Measurements from ENCODE around the gene SLC35A4.

DNA sequence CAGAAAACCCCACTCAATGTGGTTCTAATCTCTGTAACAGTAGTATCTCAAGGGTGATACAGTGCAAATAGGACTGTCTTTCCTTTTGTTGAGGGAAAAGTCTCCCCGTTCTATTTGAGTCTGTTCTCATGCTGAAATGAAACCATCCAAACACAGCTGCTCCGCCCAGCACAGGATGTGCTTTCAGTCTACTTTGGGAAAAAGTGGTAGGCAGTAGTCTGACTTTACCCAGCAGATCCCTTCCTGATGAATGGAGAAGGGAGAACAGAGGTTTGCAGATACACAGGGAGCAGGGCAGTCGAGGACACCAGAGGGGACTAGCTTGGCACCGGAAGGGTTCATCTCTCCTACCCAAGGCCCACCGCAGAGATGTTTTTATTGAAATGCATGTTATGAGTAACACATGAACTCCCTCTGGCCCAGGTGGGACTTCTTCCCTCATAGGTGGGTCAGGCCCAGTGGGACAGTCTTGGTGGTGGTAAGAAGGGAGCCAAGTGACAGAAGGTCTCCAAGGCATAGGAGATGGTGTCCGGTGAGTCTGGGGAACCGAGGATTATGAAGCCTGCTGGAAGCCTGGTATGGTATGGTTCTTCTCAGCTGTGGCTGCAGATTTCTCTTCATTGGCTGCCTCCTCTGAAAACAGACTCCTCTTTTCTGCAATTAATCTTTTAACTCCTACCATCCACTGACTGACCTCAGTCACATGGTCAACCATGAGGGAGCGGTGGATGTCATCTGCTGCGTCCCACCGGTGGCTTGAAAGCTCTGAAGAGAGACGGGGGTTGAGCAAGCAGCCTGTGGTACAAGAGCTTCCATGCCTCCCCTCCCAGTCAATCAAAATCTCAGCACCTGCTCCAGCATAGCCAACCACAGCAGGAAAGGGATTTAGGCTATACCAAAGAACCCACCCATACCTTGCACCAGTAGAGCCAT is 14.2 kb upstream of the SLC35A4 start:
- TF ChIP-seq, protein P1, sequence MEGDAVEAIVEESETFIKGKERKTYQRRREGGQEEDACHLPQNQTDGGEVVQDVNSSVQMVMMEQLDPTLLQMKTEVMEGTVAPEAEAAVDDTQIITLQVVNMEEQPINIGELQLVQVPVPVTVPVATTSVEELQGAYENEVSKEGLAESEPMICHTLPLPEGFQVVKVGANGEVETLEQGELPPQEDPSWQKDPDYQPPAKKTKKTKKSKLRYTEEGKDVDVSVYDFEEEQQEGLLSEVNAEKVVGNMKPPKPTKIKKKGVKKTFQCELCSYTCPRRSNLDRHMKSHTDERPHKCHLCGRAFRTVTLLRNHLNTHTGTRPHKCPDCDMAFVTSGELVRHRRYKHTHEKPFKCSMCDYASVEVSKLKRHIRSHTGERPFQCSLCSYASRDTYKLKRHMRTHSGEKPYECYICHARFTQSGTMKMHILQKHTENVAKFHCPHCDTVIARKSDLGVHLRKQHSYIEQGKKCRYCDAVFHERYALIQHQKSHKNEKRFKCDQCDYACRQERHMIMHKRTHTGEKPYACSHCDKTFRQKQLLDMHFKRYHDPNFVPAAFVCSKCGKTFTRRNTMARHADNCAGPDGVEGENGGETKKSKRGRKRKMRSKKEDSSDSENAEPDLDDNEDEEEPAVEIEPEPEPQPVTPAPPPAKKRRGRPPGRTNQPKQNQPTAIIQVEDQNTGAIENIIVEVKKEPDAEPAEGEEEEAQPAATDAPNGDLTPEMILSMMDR (IDR thresholded peaks at IDR 0.05; ENCODE audit: low read depth, low read length, missing input control): no peak
- no peak for TF ChIP-seq YY1 (IDR thresholded peaks at IDR 0.05)
- TF ChIP-seq GABPA (IDR thresholded peaks at IDR 0.05 in 1 of 2, conservative IDR thresholded peaks at IDR 0.05 in 1 of 2): no peak
- TF ChIP-seq TAF1 (conservative IDR thresholded peaks at IDR 0.05): no peak
- TF ChIP-seq SP1 (IDR thresholded peaks at IDR 0.05): no peak
- no peak for TF ChIP-seq EGR1 (IDR thresholded peaks at IDR 0.05; ENCODE audit: low read depth in 2 of 2)
- no peak for TF ChIP-seq JUND (IDR thresholded peaks at IDR 0.05)
- TF ChIP-seq, protein P2, sequence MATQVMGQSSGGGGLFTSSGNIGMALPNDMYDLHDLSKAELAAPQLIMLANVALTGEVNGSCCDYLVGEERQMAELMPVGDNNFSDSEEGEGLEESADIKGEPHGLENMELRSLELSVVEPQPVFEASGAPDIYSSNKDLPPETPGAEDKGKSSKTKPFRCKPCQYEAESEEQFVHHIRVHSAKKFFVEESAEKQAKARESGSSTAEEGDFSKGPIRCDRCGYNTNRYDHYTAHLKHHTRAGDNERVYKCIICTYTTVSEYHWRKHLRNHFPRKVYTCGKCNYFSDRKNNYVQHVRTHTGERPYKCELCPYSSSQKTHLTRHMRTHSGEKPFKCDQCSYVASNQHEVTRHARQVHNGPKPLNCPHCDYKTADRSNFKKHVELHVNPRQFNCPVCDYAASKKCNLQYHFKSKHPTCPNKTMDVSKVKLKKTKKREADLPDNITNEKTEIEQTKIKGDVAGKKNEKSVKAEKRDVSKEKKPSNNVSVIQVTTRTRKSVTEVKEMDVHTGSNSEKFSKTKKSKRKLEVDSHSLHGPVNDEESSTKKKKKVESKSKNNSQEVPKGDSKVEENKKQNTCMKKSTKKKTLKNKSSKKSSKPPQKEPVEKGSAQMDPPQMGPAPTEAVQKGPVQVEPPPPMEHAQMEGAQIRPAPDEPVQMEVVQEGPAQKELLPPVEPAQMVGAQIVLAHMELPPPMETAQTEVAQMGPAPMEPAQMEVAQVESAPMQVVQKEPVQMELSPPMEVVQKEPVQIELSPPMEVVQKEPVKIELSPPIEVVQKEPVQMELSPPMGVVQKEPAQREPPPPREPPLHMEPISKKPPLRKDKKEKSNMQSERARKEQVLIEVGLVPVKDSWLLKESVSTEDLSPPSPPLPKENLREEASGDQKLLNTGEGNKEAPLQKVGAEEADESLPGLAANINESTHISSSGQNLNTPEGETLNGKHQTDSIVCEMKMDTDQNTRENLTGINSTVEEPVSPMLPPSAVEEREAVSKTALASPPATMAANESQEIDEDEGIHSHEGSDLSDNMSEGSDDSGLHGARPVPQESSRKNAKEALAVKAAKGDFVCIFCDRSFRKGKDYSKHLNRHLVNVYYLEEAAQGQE (IDR thresholded peaks at IDR 0.05): no peak
- TF ChIP-seq RAD21 (IDR thresholded peaks at IDR 0.05): no peak
